ENCODE measurements around the gene ARHGAP33. TPM values are rescaled to one million over a fixed set of nuclear protein-coding genes. Genes with fewer than 3 reads are reported as not detected.

The ARHGAP33 gene
- total and polyA plus RNA-seq, 10 of the 15 experiments (the other 5 are each of a cell fraction or from before 2014, with no cell fraction given), result 0.05 to 22.9 (median 2.3) TPM; not detected in 1

- ATAC-seq (no peak), FAIRE-seq (no peak), DNase-seq (ENCODE audit: low read depth, low spot score) (no peak)
- WGBS (ENCODE audit: insufficient coverage, insufficient replicate concordance, low lambda C conversion rate, missing lambda C conversion rate), result 89% methylated on average over 20 of the region's 20 CpGs
- in situ Hi-C loops (cut with MboI) (no loop called here), intact Hi-C loops (cut with micrococcal nuclease; ENCODE audit: unreplicated experiment) (no loop called here)
- SMC1A ChIA-PET (ENCODE audit: uncharacterized antibody, unreplicated experiment), result no interaction called here
- no peak overlapping the region for H3K4me2 ChIP-seq (ENCODE audit: control insufficient read depth, insufficient read depth)
- peaks cover 7% of the 10 kb centered on the region for H3K79me2 ChIP-seq (ENCODE audit: control insufficient read depth, insufficient read depth, low read length)
- no peak overlapping the region for H3K4me3 ChIP-seq
- H3K4me1 ChIP-seq (ENCODE audit: control insufficient read depth, insufficient read depth, low read length), result peaks cover 12% of the 10 kb centered on the region
- CTCF ChIA-PET, result no interaction called here
- H3K27ac ChIP-seq (ENCODE audit: control insufficient read depth, insufficient read depth), result no peak overlapping the region
- H3K36me3 ChIP-seq (ENCODE audit: control insufficient read depth in 2 of 2, insufficient read depth in 2 of 2, low read length in 1 of 2), result peaks cover 0 to 2% of the 10 kb centered on the region in 2 experiments; a peak in 2 of 4 replicates
- no peaks in the 10 kb centered on the region for H3K9me3 ChIP-seq (replicated peaks; ENCODE audit: control insufficient read depth, insufficient read depth, low read length)
- H3K9ac ChIP-seq (ENCODE audit: control insufficient read depth, insufficient read depth, low read length), result no peak overlapping the region
- no peak overlapping the region for H2AFZ ChIP-seq (ENCODE audit: control insufficient read depth, low read depth, low read length)
- H4K20me1 ChIP-seq (ENCODE audit: control insufficient read depth, insufficient read depth), result no peaks in the 10 kb centered on the region
- RAD21 ChIA-PET (ENCODE audit: unreplicated experiment), result no interaction called here
- TF ChIP-seq KAT2A (conservative IDR thresholded peaks at IDR 0.05; ENCODE audit: control insufficient read depth, low read depth, low read length), result no peak
- H3K27me3 ChIP-seq (replicated peaks in 1 of 2; ENCODE audit: control insufficient read depth in 2 of 2, insufficient read depth in 2 of 2, low read length in 1 of 2), result no peaks in the 10 kb centered on the region
- no TSS peak for BruUV-seq (replicated peaks)
- POLR2A ChIA-PET, result no interaction called here
These were observed 21.6 kb upstream of the ARHGAP33 start for GRCh38 chr19:35753634-35754369.

- Histone ChIP-seq H3K27me3 (replicated peaks in 1 of 2; ENCODE audit: control insufficient read depth in 2 of 2, insufficient read depth in 2 of 2, low read length in 1 of 2) (no peaks in the 10 kb centered on the region), H3K4me3 (no peak overlapping the region), H3K4me2 (ENCODE audit: control insufficient read depth, insufficient read depth) (no peak overlapping the region), H3K4me1 (ENCODE audit: control insufficient read depth, insufficient read depth, low read length) (peaks cover 15% of the 10 kb centered on the region), H2AFZ (ENCODE audit: control insufficient read depth, low read depth, low read length) (no peak overlapping the region), H3K9me3 (replicated peaks; ENCODE audit: control insufficient read depth, insufficient read depth, low read length) (no peaks in the 10 kb centered on the region), H3K79me2 (ENCODE audit: control insufficient read depth, insufficient read depth, low read length) (peaks cover 11% of the 10 kb centered on the region), H3K9ac (ENCODE audit: control insufficient read depth, insufficient read depth, low read length) (no peak overlapping the region), H4K20me1 (ENCODE audit: control insufficient read depth, insufficient read depth) (no peaks in the 10 kb centered on the region), H3K27ac (ENCODE audit: control insufficient read depth, insufficient read depth) (no peak overlapping the region), H3K36me3 (ENCODE audit: control insufficient read depth in 2 of 2, insufficient read depth in 2 of 2, low read length in 1 of 2) (peaks cover 0 to 2% of the 10 kb centered on the region in 2 experiments; a peak in 2 of 4 replicates)
- ATAC-seq (no peak), DNase-seq (ENCODE audit: low read depth, low spot score) (no peak), FAIRE-seq (no peak)
- intact Hi-C loops (cut with micrococcal nuclease; ENCODE audit: unreplicated experiment), result no loop called here
- ChIA-PET POLR2A (no interaction called here), RAD21 (ENCODE audit: unreplicated experiment) (no interaction called here), CTCF (no interaction called here), SMC1A (ENCODE audit: uncharacterized antibody, unreplicated experiment) (no interaction called here)
- TF ChIP-seq ZBTB11 (CRISPR knock-in tag; IDR thresholded peaks at IDR 0.05), result no peak
- TF ChIP-seq RAD21 (IDR thresholded peaks at IDR 0.05; ENCODE audit: insufficient read depth, low read depth, low read length), result no peak
- TF ChIP-seq MEF2A (IDR thresholded peaks at IDR 0.05; ENCODE audit: insufficient read depth, low read depth, low read length), result no peak
- TF ChIP-seq ELK1 (IDR thresholded peaks at IDR 0.05; ENCODE audit: low read depth, low read length), result no peak
- TF ChIP-seq RUNX3 (IDR thresholded peaks at IDR 0.05; ENCODE audit: low read length), result no peak
- in situ Hi-C loops (cut with MboI), result no loop called here
- 79% methylated on average over 12 of the region's 13 CpGs for WGBS (ENCODE audit: insufficient coverage, insufficient replicate concordance, low lambda C conversion rate, missing lambda C conversion rate)
- no TSS peak for BruUV-seq (replicated peaks)
These were observed 20.8 kb upstream of the ARHGAP33 start for GRCh38 chr19:35754370-35755130.
